Sigmoid colon (tissue), 7 donors: ENCODE data around the gene SV2B. TPM values are rescaled to one million over a fixed set of nuclear protein-coding genes. Genes with fewer than 3 reads are reported as not detected.

Experiments used
- DNase-seq: peaks from one replicate; pipeline ENCODE4 v3.0.0-alpha.2; 2019
- H3K27ac ChIP-seq, 4 donors: fragments of 200-600 bp; sonication (generic); one replicate each; pipeline ENCODE4 v1.5.1; 2016 to 2019; ENCODE audit warnings: mild to moderate bottlenecking in 1 of 4
- H3K27me3 ChIP-seq, 3 donors: fragments of 200-600 bp; sonication (generic); one replicate each; pipeline ENCODE4 v1.5.1; 2019; ENCODE audit warnings: mild to moderate bottlenecking in 1 of 3
- H3K36me3 ChIP-seq, 4 donors: fragments of 200-600 bp; sonication (generic); one replicate each; pipeline ENCODE4 v1.5.1; 2016 to 2019
- H3K4me1 ChIP-seq, 4 donors: fragments of 200-600 bp; sonication (generic); one replicate each; pipeline ENCODE4 v1.5.1; 2017 to 2019
- H3K4me3 ChIP-seq, 4 donors: fragments of 200-600 bp; sonication (generic); one replicate each; pipeline ENCODE4 v1.5.1; 2017 to 2019; ENCODE audit warnings: mild to moderate bottlenecking in 2 of 4, moderate library complexity in 1 of 4
- H3K9me3 ChIP-seq, 4 donors: fragments of 200-600 bp in 3 of 4; sonication (generic) in 3 of 4; one replicate each; pipeline versions ENCODE4 v1.5.1 to v1.6.1; 2013 to 2019
- CTCF ChIP-seq, 4 experiments: fragments of 450-650 bp in 3 of 4; fragments of 200-600 bp in 1 of 4; IDR thresholded peaks; one replicate each; pipeline ENCODE4 v1.5.1; 2016 to 2019; ENCODE audit warnings: antibody characterized with exemption in 4 of 4, mild to moderate bottlenecking in 3 of 4, moderate library complexity in 2 of 4
- EP300 ChIP-seq, 4 donors: sonication (generic); formaldehyde crosslinking; IDR thresholded peaks; one replicate each; pipeline ENCODE4 v1.6.1; 2017; ENCODE audit warnings: antibody characterized with exemption in 4 of 4
- POLR2A ChIP-seq, 2 donors: fragments of 450-650 bp; IDR thresholded peaks; one replicate each; pipeline ENCODE4 v1.6.1; 2016; ENCODE audit warnings: antibody characterized with exemption in 2 of 2, mild to moderate bottlenecking in 2 of 2, moderate library complexity in 2 of 2
- POLR2AphosphoS5 ChIP-seq, 4 donors: sonication (generic); formaldehyde crosslinking; IDR thresholded peaks; one replicate each; pipeline ENCODE4 v1.6.1; 2017; ENCODE audit warnings: antibody characterized with exemption in 4 of 4
- WGBS, 2 donors: extraction: QIAGEN DNeasy Blood & Tissue Kit; methylation state at CpG; one replicate each; pipeline ENCODE4 v1.1.7; 2013; 5-methylcytosine and 5-hydroxymethylcytosine counted together
- intact Hi-C: fragments of 100-400 bp; cut with DNase I; formaldehyde crosslinking; loops from one replicate; pipeline ENCODE4 v1.15.1; 2023
- polyA plus RNA-seq, 3 donors: library from polyadenylated mRNA; stranded (reverse); fragments of 200-250 nt; gene quantifications; one replicate each; pipeline ENCODE4 v1.2.3, GENCODE V29; 2013
- total RNA-seq, 4 donors: library from RNA; depleted of rRNA; stranded (reverse); fragments of >200 nt; gene quantifications; one replicate each; pipeline ENCODE4 v1.1.0, GENCODE V29; 2016
- donor health status: healthy with polysubstance abuse.
- donor health status: Bipolar disorder and iron deficiency.
- donor health status: healthy.

The SV2B gene
- total RNA-seq: 1 to 10 TPM; 2.5 to 5.0 (median 3.6) TPM
- 1 to 10 TPM in 1 of 3 donors, not detected in 2; 2.0 TPM for polyA plus RNA-seq

- DNase-seq: no peak
- Histone ChIP-seq H3K27ac (no peak within 1 kb of the TSS), H3K9me3 (no peaks in the 10 kb centered on the region), H3K4me3 (peak within 1 kb of the TSS; percentile 21 to 55 (median 43)), H3K36me3 (no peaks in the 10 kb centered on the region), H3K4me1 (peaks cover 0 to 22% (median 20%) of the 10 kb centered on the region in 4 donors), H3K27me3 (peaks cover 8 to 71% (median 46%) of the 10 kb centered on the region in 3 donors)
- TF ChIP-seq POLR2A (IDR thresholded peaks at IDR 0.05): no peak
- no peak for TF ChIP-seq POLR2AphosphoS5 (IDR thresholded peaks at IDR 0.05)
- no peak for TF ChIP-seq EP300 (IDR thresholded peaks at IDR 0.05)
- no peak for TF ChIP-seq CTCF (IDR thresholded peaks at IDR 0.05)
- 0 to 1% methylated on average over 64 of the region's 64 CpGs for WGBS, 2 donors
- intact Hi-C loops: no loop called here
Observed at GRCh38 chr15:91099995-91100813, at the start of gene SV2B. TSS of gene SV2B (plus strand) at chr15:91100257. CDS start at chr15:91226264, 126,007 bp downstream.

GRCh38 chr15:91051248-91051647 lies 48.8 kb upstream of the SV2B start:
- intact Hi-C loops: loop anchor here (2.0 kb wide), 1 partner anchor 96 kb away; the partner anchor contains the start of gene RCCD1
- Histone ChIP-seq H3K4me1 (peaks cover 0 to 4% (median 0%) of the 10 kb centered on the region in 4 donors), H3K4me3 (no peak overlapping the region), H3K36me3 (no peaks in the 10 kb centered on the region), H3K27ac (no peak overlapping the region), H3K27me3 (peaks cover 0 to 22% (median 0%) of the 10 kb centered on the region in 3 donors), H3K9me3 (no peaks in the 10 kb centered on the region)
- WGBS, 2 donors: 65 to 83% methylated on average over 8 of the region's 8 CpGs
- TF ChIP-seq POLR2A (IDR thresholded peaks at IDR 0.05): no peak
- TF ChIP-seq POLR2AphosphoS5 (IDR thresholded peaks at IDR 0.05): no peak
- no peak for TF ChIP-seq CTCF (IDR thresholded peaks at IDR 0.05)
- TF ChIP-seq EP300 (IDR thresholded peaks at IDR 0.05): no peak
- DNase-seq: no peak

- Histone ChIP-seq H3K36me3 (no peaks in the 10 kb centered on the region), H3K4me1 (peaks cover 0 to 4% (median 0%) of the 10 kb centered on the region in 4 donors), H3K4me3 (no peak overlapping the region), H3K27me3 (peaks cover 0 to 53% (median 0%) of the 10 kb centered on the region in 3 donors), H3K9me3 (no peaks in the 10 kb centered on the region), H3K27ac (no peak overlapping the region)
- WGBS, 2 donors: 8 to 20% methylated on average over 2 of the region's 2 CpGs
- intact Hi-C loops: loop anchor here (5.0 kb wide), 1 partner anchor 172 kb away; no protein-coding TSS in a partner anchor
- TF ChIP-seq POLR2AphosphoS5 (IDR thresholded peaks at IDR 0.05): no peak
- TF ChIP-seq EP300 (IDR thresholded peaks at IDR 0.05): no peak
- TF ChIP-seq CTCF (IDR thresholded peaks at IDR 0.05): no peak
- TF ChIP-seq POLR2A (IDR thresholded peaks at IDR 0.05): no peak
- no peak for DNase-seq
Observed at GRCh38 chr15:91054816-91055215, 45.2 kb upstream of the SV2B start.

DNA sequence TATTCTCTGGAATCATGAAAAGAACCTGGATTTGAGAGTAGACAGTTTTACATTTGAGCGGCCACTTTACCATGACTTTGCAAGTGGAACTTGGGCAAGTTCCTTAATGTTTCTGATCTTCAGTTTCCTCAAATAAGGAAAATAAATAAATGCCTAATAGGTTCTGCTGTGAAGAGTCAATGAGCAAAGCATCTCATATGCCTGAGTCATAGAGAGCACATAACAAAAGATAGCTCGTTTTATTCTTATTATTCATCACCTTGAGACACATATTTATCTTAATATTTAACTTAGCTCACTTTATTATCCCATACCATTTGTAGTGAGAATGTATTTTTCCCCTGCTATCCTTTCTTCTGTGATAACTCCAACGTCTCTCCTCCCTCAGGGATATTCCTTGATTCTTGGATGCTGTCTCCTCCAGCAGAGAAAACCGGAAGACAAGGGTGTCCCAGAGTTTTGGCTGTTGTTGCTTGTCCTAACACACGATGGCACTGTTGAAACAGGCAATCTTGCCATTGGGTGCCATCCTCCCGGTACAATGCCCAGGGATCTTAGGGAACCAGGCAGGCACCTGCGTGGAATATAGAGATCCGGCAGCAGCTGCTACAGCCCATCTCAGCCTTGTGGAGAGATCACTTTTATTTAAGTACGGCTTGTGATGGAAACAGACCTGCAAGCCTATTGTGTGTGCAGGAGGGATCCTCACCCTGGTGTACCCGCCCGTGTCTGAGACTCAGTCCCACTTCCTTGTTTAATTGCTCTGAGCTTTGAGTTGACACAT lies 44.3 kb upstream of the SV2B start:
- TF ChIP-seq POLR2AphosphoS5 (IDR thresholded peaks at IDR 0.05) (no peak), CTCF (IDR thresholded peaks at IDR 0.05) (peak; percentile 43 to 71 (median 57)), EP300 (IDR thresholded peaks at IDR 0.05) (no peak), POLR2A (IDR thresholded peaks at IDR 0.05) (no peak)
- no peaks in the 10 kb centered on the region for H3K36me3 ChIP-seq
- H3K27me3 ChIP-seq: peaks cover 0 to 53% (median 0%) of the 10 kb centered on the region in 3 donors
- H3K9me3 ChIP-seq: no peaks in the 10 kb centered on the region
- no peak overlapping the region for H3K4me3 ChIP-seq
- H3K4me1 ChIP-seq: peaks cover 0 to 4% (median 0%) of the 10 kb centered on the region in 4 donors
- H3K27ac ChIP-seq: no peak overlapping the region
- DNase-seq: peak; percentile 72
- WGBS, 2 donors: 14 to 24% methylated on average over 11 of the region's 11 CpGs
- intact Hi-C loops: loop anchor here (1.0 to 5.0 kb wide), 2 partner anchors 172 to 216 kb away; no protein-coding TSS in a partner anchor
